ENCODE results near the gene MPZL3.

- no peak for TF ChIP-seq EZH2phosphoT487 (IDR thresholded peaks at IDR 0.05; ENCODE audit: low read depth, severe bottlenecking, unreplicated experiment)
- TF ChIP-seq CTCF (IDR thresholded peaks at IDR 0.05; ENCODE audit: poor library complexity): no peak
Observed at GRCh38 chr11:118214210-118214914, 37.8 kb downstream of the MPZL3 start.

Measured in hepatocyte (in vitro differentiated cells).